Stimulated activated CD4-positive, alpha-beta T cell treated with anti-CD3 and anti-CD28 coated beads, Interleukin-1b, Interleukin-23, amount 100 ng/mL, for 24 hours (primary cell): ENCODE results near the gene MYH10.

Source experiments
- DNase-seq, 4 experiments: peaks; one replicate each; pipeline ENCODE4 v3.0.0-alpha.2; 2020; ENCODE audit warnings: low read depth in 4 of 4, low spot score in 1 of 4

Gene MYH10

DNA sequence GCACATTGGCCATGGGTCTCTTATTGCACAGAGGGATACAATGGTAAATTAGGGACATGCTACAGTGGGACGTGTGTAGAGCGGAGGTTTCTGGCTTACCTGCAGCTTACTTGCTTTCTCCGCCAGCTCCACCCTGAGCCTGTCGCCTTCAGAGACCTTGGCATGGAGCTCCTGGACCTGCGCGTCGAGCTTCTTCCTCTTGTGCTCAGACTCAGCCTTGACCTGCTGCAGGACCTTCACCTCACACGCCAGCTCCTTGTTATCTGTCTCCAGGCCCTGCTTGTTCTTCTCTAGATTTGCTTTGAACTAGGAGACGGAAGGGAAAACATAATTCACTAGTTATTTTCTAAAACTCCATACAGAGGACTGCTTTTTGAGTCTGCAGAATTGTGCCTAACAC lies 131.4 kb downstream of the MYH10 start:
- DNase-seq: no peak

- no peak for DNase-seq
These were observed 134.4 kb downstream of the MYH10 start for GRCh38 chr17:8496081-8496480.

DNA sequence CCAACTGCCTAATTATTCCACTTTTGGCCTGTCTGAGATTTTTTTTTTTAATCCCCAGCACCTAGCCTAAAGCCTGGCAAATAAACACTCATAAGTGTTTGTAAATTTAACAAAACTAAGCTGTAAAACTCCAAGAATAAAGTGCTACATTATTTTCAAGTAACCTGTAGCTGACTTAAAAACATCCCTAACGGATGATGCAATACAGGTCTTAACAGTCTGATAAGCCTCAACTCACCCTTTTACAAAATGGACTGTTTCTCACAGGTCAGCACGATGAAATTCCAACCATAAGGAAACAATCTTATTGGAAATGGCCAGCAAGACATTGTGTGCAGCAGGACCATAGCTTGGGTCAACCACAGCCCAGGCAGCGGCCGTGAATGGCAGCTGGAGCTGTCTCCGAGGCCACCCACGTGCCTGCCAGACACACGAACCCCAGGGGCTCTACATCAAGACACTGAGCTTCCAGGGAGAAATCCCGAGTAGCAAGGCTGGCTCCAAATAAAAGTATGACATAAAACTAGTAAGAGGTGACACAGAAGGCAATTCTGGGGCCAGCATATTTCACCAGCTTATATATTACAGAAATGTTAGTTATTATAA lies 135.9 kb downstream of the MYH10 start:
- DNase-seq: no peak

DNA sequence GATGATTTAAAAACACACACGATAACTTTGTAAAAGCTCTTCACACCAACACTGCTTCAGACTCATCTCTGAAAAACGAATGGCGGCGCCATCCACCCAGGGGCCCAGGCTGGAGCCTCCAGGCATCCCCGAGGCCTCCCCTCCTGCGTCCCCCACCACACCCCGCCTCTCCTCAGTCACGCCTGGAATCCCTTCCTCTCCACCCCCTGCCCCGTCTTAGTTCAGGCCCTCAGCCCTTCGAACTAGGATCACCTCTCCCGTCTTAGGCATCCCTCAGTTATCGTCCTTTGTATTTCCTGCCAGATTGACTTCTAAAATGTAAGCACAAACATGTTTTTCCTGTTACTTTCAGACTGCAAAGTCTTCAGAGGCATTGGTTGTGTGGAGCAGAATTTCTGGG lies 136.5 kb downstream of the MYH10 start:
- DNase-seq: no peak

GRCh38 chr17:8492121-8492520 lies 138.4 kb downstream of the MYH10 start:
- no peak for DNase-seq

- no peak for DNase-seq
These were observed 140.1 kb downstream of the MYH10 start for GRCh38 chr17:8490256-8491023.

- no peak for DNase-seq
These were observed 140.7 kb downstream of the MYH10 start for GRCh38 chr17:8489841-8490240.

GRCh38 chr17:8488901-8489300 lies 141.6 kb downstream of the MYH10 start:
- no peak for DNase-seq

- DNase-seq: no peak
These were observed 142.0 kb downstream of the MYH10 start for GRCh38 chr17:8488491-8488890.

DNA sequence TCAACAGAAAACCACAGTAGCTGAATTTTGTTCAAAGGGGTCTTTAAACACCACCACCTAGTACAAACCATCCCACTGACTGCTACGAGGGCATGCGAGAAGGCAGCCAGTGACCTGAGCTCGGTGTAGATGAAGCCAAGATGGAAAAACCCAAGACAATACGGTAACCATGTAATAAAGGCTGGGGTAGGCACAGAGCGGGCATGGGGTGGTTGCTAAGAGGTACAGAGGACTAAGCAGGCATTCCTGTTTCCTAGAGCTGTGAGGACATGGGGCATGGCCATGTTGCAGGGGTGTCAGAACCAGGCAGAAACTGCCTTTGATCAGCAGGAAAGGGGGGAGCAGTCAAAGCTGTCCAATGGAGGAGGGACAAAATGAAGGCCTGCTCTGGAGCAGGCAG lies 142.8 kb downstream of the MYH10 start:
- DNase-seq: no peak

DNA sequence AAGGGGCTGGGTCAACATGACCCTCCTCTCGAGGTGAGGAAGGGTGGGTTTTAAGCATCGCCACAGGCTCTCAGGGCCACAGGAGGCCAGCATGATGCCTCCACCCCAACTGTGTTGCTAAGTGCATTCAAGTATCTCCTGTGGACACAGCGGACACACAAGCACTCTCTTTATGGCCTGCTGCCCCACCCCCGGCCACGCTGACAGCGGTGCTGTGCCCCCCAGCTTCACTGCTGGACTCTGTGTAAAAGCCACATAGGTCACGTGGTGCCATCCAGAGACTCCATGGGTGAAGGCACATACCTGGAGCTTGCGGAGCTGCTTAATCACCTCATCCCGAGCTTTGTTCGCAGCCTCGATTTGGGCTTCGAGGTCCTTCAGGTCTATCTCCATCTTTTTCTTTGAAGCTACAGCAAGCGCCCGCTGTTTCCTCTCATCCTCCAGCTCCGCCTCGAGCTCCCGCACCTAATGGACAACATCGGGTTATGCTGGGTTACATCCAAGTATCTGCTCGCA lies 143.3 kb downstream of the MYH10 start:
- DNase-seq: no peak

DNA sequence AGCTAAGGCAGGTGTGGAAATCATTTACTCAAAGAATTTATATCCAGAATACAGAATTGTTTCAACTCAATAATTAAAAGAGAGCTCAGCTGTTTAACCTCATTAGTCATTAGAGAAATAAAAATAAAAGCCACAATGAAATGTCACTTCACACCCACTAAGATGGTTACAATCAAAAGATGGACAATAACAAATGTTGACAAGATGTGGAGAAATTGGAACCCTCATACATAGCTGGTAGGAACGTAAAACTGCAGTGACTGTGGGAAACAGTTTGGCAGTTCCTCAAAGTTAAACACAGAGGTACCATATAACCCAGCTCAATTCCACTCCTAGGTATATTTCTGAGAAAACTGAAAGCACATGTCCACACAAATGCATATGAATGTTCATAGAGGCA lies 145.0 kb downstream of the MYH10 start:
- DNase-seq: no peak

GRCh38 chr17:8484465-8484864 lies 146.1 kb downstream of the MYH10 start:
- DNase-seq: no peak

- DNase-seq: no peak
These were observed 148.0 kb downstream of the MYH10 start for GRCh38 chr17:8482546-8482945.

DNA sequence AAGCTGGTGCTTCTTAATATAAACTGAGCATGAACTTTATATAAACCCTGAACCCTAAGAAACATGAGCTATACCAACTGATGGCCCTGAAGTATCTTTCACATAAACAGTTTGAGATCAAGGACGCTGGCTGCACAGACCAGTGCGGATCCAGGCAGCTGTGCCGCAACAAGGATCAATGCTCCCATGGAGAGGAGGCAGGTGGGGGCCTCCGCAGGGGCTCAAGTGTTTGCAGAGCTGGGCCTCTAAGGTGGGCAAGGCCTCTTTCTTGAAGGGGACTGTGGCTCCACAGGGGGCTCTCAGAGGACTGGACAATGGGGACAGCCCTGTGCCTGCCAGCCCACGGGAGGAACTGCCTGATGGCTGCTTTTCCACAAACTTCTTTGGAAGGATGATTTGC lies 148.8 kb downstream of the MYH10 start:
- DNase-seq: no peak

- DNase-seq: no peak
These were observed 149.4 kb downstream of the MYH10 start for GRCh38 chr17:8481089-8481488.

DNA sequence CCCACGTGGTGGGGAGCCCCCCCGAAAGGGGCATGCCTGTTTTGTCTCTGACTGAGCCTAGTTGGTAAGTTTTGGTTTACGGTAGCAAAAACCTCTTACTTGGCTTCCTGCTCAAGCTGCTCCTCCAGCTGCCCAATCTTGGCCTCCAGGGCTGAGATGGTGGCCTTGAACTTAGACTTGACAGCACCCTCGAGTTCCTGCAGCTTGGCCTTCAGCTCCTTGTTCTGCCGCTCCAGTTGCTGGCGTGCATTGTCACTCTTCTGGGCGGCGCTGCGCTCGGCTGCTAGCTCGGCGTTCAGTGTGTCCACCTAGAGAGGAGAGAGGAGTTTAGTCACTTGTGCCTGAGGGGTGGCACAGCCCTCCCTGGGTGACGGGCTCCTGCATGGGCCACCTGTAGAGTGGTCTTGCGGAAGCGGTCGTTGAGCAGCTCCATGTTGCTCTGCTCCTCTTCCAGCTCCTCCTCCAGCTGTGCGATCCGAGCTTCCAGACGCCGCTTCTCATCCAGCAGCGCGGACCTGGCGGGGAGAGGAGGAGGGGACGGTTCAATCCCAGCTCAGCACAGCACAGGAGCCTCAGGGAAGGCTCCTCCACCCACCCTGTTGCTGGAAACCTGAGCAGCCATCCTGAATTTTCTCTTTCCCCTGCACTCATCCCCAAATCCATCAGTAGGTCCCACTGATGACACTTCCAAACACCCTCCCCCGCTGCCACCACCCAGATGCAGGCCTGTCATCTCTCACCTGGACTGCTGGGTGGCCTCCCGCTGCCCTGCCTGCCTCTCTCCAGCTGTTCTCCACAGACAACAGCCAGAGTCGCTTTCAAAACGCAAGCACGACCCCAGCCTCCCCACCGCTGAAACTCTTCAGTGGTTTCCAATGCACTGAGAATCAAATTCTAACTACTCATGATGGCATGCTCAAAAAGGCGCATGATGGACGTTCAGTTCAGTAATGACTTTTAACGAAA lies 150.2 kb downstream of the MYH10 start:
- DNase-seq: no peak

GRCh38 chr17:8479431-8479947 lies 151.0 kb downstream of the MYH10 start:
- no peak for DNase-seq

DNA sequence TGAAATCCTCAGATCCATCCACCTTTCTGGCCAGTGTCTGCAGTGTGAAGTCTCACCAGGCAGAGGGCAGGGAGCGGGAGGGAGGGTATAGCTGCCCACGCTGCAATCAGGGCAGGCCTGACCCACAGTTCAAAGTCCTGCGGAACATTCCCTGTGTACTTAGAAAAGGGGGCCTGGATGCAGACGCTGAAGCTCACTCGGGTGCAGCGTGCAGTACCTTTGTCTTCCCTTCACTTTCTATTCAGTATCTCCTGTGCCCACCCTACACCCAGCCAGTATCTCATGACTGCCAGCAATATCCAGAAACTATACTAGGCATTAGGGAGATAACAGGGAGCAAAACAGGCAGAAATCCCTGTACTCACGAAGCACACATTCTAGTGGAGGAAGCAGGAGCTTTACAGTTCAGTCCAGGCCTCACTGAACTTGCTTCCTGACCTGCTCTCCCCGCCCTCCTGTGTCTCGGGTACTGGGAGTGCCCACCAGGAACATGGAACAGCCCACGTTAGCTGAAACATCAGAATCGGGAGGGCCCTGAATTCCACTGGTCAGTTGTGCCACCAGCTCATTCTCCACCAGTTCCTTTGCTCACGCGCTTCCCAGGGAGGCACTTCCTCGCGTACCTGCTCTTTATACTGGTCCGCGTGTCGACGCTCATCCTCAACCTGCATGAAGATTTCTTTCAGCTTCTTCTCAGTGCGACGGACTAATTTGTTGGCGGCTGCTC lies 152.6 kb downstream of the MYH10 start:
- no peak for DNase-seq

- no peak for DNase-seq
These were observed 153.4 kb downstream of the MYH10 start for GRCh38 chr17:8477171-8477570.

GRCh38 chr17:8476741-8477140 lies 153.8 kb downstream of the MYH10 start:
- DNase-seq: no peak
